ENCODE data around the gene SULT1B1.

DNA sequence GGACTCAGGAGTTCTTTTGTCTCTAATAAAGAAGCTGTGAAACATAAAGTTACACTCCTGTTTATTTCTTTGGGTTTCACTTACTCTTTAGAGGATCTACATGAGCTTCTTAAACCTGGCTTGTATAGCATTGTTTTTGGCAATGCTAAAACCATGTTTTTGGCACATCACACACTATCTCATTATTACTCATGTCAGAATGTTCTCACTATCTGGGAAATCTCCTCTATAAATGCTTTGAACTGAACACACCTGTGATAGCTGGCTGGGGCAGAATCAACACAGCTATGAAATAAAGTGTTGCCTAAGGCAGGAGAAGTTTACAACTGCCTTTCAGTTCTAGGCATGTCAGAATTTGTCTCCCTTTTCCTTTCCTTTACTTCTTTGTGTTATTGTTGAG, 52.6 kb downstream of the SULT1B1 start:
- TF ChIP-seq, protein P1, sequence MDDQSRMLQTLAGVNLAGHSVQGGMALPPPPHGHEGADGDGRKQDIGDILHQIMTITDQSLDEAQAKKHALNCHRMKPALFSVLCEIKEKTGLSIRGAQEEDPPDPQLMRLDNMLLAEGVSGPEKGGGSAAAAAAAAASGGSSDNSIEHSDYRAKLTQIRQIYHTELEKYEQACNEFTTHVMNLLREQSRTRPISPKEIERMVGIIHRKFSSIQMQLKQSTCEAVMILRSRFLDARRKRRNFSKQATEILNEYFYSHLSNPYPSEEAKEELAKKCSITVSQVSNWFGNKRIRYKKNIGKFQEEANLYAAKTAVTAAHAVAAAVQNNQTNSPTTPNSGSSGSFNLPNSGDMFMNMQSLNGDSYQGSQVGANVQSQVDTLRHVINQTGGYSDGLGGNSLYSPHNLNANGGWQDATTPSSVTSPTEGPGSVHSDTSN (IDR thresholded peaks at IDR 0.05; ENCODE audit: insufficient replicate concordance, low read depth, low read length) = no peak
- TF ChIP-seq, protein P2, sequence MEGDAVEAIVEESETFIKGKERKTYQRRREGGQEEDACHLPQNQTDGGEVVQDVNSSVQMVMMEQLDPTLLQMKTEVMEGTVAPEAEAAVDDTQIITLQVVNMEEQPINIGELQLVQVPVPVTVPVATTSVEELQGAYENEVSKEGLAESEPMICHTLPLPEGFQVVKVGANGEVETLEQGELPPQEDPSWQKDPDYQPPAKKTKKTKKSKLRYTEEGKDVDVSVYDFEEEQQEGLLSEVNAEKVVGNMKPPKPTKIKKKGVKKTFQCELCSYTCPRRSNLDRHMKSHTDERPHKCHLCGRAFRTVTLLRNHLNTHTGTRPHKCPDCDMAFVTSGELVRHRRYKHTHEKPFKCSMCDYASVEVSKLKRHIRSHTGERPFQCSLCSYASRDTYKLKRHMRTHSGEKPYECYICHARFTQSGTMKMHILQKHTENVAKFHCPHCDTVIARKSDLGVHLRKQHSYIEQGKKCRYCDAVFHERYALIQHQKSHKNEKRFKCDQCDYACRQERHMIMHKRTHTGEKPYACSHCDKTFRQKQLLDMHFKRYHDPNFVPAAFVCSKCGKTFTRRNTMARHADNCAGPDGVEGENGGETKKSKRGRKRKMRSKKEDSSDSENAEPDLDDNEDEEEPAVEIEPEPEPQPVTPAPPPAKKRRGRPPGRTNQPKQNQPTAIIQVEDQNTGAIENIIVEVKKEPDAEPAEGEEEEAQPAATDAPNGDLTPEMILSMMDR (IDR thresholded peaks at IDR 0.05 in 2 of 3, conservative IDR thresholded peaks at IDR 0.05 in 1 of 3; ENCODE audit: control insufficient read depth in 2 of 3, extremely low read depth in 1 of 3, insufficient read depth in 1 of 3, low read depth in 3 of 3, low read length in 3 of 3) = no peak
